AG09319 (cell line): ENCODE measurements around the gene CYSLTR2.
A peak's percentile ranks its signal among the peaks of the same experiment; 100 is the strongest.

Experiments
- DNase-seq: peaks from one replicate; pipeline ENCODE4 v3.0.0-alpha.2; 2010; ENCODE audit warnings: low read depth; ENCODE audit errors: extremely low read depth
- TF ChIP-seq, protein P1 (sequence below): IDR thresholded peaks from 2 replicates; pipeline ENCODE4 v1.5.1; 2011; ENCODE audit warnings: low read depth, mild to moderate bottlenecking, inconsistent platforms, low read length, moderate library complexity

Gene CYSLTR2

DNA sequence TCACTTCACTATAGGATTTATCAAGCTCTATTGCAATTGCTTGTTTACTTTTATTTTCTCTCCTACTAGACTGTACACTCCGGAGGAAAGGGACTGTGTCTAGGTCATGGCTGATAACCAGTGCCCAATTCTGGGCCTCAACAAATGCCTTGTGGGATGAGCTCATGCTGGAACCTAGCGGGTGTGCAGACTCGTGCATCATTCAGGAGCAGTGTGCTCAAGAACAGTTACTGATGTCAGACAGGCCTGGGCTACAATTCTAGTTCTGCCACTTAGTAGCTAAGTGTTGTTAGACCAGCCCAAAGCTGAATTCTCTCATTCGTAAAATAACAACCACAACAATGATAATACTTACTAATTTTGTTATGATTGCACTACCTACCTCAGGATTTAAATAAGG is 95.4 kb downstream of the CYSLTR2 start:
- TF ChIP-seq, protein P1, sequence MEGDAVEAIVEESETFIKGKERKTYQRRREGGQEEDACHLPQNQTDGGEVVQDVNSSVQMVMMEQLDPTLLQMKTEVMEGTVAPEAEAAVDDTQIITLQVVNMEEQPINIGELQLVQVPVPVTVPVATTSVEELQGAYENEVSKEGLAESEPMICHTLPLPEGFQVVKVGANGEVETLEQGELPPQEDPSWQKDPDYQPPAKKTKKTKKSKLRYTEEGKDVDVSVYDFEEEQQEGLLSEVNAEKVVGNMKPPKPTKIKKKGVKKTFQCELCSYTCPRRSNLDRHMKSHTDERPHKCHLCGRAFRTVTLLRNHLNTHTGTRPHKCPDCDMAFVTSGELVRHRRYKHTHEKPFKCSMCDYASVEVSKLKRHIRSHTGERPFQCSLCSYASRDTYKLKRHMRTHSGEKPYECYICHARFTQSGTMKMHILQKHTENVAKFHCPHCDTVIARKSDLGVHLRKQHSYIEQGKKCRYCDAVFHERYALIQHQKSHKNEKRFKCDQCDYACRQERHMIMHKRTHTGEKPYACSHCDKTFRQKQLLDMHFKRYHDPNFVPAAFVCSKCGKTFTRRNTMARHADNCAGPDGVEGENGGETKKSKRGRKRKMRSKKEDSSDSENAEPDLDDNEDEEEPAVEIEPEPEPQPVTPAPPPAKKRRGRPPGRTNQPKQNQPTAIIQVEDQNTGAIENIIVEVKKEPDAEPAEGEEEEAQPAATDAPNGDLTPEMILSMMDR: no peak
- DNase-seq: no peak

DNA sequence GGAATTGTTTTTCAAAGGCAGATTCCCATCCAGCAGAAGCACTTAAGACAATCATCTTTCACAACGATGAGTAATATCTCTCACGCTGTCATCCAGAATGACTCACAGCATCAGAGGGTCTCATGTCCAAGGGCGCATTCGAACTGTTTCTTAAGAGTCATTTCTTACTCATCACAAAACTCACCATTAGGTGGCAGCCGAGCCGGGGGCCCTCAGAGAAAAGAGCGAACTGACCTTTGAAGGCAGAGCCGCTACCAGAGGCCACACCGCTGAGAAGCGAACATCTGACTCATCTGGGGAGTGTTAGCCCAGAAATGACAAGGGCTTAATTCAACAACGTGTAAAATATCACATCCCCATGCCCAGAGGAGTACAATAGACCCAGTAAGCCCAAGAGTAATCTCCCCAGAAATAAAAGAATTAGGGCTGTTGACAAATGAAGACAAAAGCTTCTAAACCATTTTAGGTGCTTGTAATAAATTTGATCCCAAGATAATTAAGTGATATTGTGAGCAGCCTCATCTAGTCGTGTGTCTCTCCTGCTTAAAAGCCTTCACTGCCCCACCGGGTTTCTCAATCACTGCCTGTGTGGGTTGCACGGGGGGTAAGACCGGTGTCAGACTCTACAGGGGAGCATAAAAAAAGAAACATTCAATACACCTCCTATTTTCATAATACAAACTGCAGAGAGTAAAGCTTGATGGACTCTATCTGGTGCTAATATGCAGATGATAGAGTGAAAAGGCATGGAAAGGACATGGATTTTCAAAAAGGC is 96.2 kb downstream of the CYSLTR2 start:
- TF ChIP-seq, protein P1: peak; percentile 72
- peak; percentile 69 for DNase-seq

DNA sequence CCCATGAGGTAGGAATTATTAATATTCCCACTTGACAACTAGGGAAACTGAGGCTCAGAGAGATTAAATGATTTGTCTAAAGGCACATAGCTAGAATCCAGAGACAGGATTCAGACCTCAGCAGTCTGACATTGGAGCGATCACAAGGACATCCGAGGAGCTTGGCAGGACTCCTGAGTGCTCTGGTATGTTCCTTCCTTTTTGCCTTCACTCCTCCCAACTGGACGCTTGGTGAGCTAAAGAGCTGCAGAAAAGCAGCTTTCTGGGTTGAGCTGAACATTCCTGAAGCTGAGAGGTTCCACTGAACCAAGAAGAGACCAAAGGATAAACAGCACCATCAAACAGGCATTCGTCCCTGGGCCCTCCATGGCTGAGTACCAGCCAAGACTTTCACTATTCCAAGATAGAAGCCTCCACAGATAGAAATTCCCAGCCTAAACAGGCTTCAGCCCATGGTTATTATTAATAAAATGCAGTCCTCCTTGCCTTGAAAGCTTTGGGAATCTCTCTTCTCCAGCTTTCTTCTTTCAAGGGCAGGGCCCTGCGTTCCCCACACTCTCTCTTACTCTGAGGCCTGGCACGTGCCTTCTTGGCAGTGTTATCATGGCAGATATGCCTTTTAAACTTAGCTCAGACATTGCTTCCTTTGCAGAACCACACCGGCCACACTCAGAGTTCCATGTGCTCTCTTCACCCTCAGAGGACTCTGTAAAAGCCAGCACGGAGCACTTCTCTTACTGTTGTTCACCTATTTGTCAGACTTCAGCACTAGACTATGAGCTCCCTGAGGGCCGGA is 97.1 kb downstream of the CYSLTR2 start:
- no peak for DNase-seq
- TF ChIP-seq, protein P1: peak; percentile 35

DNA sequence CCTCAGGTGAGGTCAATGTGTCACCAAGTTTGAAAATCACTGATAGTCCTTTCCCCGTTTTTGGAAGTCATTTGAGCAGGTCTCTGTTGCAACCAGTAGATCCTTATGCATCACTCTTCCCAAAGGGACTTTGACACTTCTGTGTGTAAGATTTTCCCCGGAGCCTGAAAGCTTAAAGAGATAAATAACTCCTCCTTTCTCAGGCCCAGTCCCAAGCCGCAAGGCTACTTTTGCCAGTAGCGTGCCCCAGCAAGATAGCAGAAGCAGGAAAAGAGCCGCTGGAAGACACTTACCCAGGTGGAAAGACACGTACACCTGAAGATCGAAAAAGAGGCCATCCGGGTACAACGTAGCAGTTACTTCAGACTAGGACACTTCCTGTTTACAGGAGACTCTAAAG is 106.9 kb downstream of the CYSLTR2 start:
- no peak for DNase-seq
- TF ChIP-seq, protein P1: no peak
